Endodermal cell (in vitro differentiated cells): ENCODE measurements around the gene SLAMF1. TPM values are rescaled to one million over a fixed set of nuclear protein-coding genes. Genes with fewer than 3 reads are reported as not detected.

ENCODE experiments used
- DNase-seq: peaks from one replicate; pipeline ENCODE4 v3.0.0-alpha.2; 2017
- H3K27ac ChIP-seq: 2 replicates; pipeline ENCODE4 v1.5.1; 2013; ENCODE audit warnings: mild to moderate bottlenecking, low read depth, low read length, moderate library complexity
- H3K27me3 ChIP-seq: 2 replicates; pipeline ENCODE4 v1.6.1; 2013; ENCODE audit warnings: mild to moderate bottlenecking, low read length, moderate library complexity; ENCODE audit not compliant: insufficient read depth, control insufficient read depth, poor library complexity, severe bottlenecking
- H3K36me3 ChIP-seq: 2 replicates; pipeline ENCODE4 v1.7.0; 2013; ENCODE audit warnings: mild to moderate bottlenecking, low read length, moderate library complexity; ENCODE audit not compliant: control insufficient read depth, insufficient read depth
- H3K4me1 ChIP-seq: one replicate; pipeline ENCODE4 v1.7.0; 2013; ENCODE audit warnings: low read length; ENCODE audit not compliant: control insufficient read depth, insufficient read depth
- H3K4me3 ChIP-seq: 2 replicates; pipeline ENCODE4 v1.5.1; 2013; ENCODE audit warnings: mild to moderate bottlenecking, low read length, moderate library complexity
- H3K9ac ChIP-seq: 2 replicates; pipeline ENCODE4 v1.6.1; 2013; ENCODE audit warnings: mild to moderate bottlenecking, low read length, moderate library complexity; ENCODE audit not compliant: poor library complexity, severe bottlenecking; ENCODE audit errors: extremely low read depth
- H3K9me3 ChIP-seq: 2 replicates; pipeline ENCODE4 v1.6.1; 2013; ENCODE audit warnings: mild to moderate bottlenecking, low read length, moderate library complexity; ENCODE audit not compliant: control insufficient read depth
- H3K27ac Mint-ChIP-seq: 2 replicates; pipeline ENCODE4 v1.8.0; 2020; ENCODE audit warnings: mixed read lengths
- H3K27me3 Mint-ChIP-seq: 2 replicates; pipeline ENCODE4 v1.8.0; 2021; ENCODE audit warnings: mild to moderate bottlenecking, mixed read lengths; ENCODE audit not compliant: insufficient read depth
- H3K36me3 Mint-ChIP-seq: 2 replicates; pipeline ENCODE4 v1.8.0; 2020; ENCODE audit warnings: low read depth, mixed read lengths
- H3K4me1 Mint-ChIP-seq: 2 replicates; pipeline ENCODE4 v1.8.0; 2020; ENCODE audit warnings: mixed read lengths
- H3K4me3 Mint-ChIP-seq: 2 replicates; pipeline ENCODE4 v1.8.0; 2020; ENCODE audit warnings: mild to moderate bottlenecking, moderate library complexity, mixed read lengths
- H3K9me3 Mint-ChIP-seq: 2 replicates; pipeline ENCODE4 v1.8.0; 2020; ENCODE audit warnings: mild to moderate bottlenecking, mixed read lengths
- CTCF ChIP-seq: fragments of 200-600 bp; sonication (generic); conservative IDR thresholded peaks from 2 replicates; pipeline ENCODE4 v1.5.0; 2021; ENCODE audit warnings: antibody characterized with exemption, mild to moderate bottlenecking
- WGBS, 2 experiments: methylation state at CpG; one replicate each; pipeline versions ENCODE4 v1.1.5 to v1.1.7; 2013; ENCODE audit warnings: missing lambda C conversion rate in 2 of 2, mixed read lengths in 1 of 2; ENCODE audit not compliant: insufficient coverage in 1 of 2, insufficient read length in 1 of 2; 5-methylcytosine and 5-hydroxymethylcytosine counted together
- total RNA-seq, 2 donors: library from RNA; stranded (reverse); fragmentation: NEBNext Ultra II Directional in 1 of 2; extraction: Animal tissue kit (Norgen Biotek cat#: 25700) in 1 of 2; gene quantifications; 2 replicates in 1 of 2; 3 replicates in 1 of 2; pipeline ENCODE4 v1.2.1, GENCODE V29; 2021

SLAMF1 gene
- total RNA-seq, 2 donors from 2014 or later, result not detected

DNA sequence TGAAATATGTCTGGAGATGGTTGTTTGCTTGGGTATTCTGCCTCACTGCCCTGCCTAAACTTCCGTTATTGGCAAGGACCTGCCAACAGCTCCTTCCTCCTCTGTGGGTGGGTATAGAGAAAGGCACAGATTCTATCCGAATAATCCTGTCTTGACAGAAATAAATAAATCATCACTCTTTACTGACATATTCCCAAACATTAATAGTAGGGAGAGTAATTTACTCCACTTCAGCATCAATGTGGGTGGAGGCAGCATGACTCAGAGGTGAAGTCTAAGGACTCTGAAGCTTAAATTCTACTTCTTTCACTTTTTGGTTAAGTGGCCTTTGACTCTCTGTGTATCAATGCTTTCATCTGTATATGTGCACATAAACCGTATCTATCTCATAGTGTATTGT lies 70.5 kb downstream of the SLAMF1 start:
- H3K27me3 ChIP-seq, result no peaks in the 10 kb centered on the region
- no peak overlapping the region for H3K4me3 ChIP-seq
- no peaks in the 10 kb centered on the region for H3K4me1 Mint-ChIP-seq
- H3K36me3 Mint-ChIP-seq, result no peaks in the 10 kb centered on the region
- no peaks in the 10 kb centered on the region for H3K9me3 Mint-ChIP-seq
- H3K9me3 ChIP-seq, result no peaks in the 10 kb centered on the region
- H3K4me1 ChIP-seq, result no peaks in the 10 kb centered on the region
- no peak overlapping the region for H3K27ac Mint-ChIP-seq
- H3K27me3 Mint-ChIP-seq, result peaks cover 2% of the 10 kb centered on the region
- H3K4me3 Mint-ChIP-seq, result no peak overlapping the region
- WGBS, 2 experiments, result 86 to 88% methylated on average over 1 to 2 of the region's 3 CpGs
- H3K27ac ChIP-seq, result no peak overlapping the region
- DNase-seq, result no peak
- no peaks in the 10 kb centered on the region for H3K36me3 ChIP-seq
- no peak overlapping the region for H3K9ac ChIP-seq
- TF ChIP-seq CTCF, result no peak

DNA sequence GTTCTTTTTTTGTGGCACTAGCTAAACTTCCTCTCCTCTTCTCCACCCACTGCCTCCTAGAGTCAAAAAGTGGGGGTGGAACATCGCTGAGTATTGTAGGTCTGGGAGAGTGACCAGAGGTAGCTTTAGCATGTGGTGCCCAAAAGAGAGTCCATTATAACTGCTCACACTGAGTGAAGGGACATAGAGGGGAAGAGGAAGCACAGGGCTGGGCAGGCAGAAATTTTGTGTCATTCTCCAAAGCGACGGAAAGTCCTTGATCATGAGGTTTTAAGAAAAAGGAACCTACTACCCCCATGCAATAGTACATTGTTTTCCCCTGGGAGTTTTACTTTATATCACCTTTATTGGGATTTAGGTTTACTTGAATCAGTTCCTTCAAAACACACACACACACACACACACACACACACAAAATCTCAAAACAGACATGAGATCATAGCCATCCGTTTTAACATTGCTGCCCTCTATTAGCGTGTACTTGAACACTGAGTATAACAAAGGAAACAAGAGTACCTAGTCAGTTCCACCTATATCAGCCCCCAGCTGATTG lies 71.7 kb downstream of the SLAMF1 start:
- Histone ChIP-seq H3K9me3 (no peaks in the 10 kb centered on the region), H3K4me1 (no peaks in the 10 kb centered on the region), H3K4me3 (no peak overlapping the region), H3K27ac (no peak overlapping the region), H3K36me3 (no peaks in the 10 kb centered on the region), H3K27me3 (no peaks in the 10 kb centered on the region), H3K9ac (no peak overlapping the region)
- WGBS, 2 experiments, result 89 to 100% methylated on average over 3 to 5 of the region's 5 CpGs
- Mint-ChIP-seq H3K9me3 (no peaks in the 10 kb centered on the region), H3K27ac (no peak overlapping the region), H3K4me1 (no peaks in the 10 kb centered on the region), H3K27me3 (peaks cover 2% of the 10 kb centered on the region), H3K36me3 (no peaks in the 10 kb centered on the region), H3K4me3 (no peak overlapping the region)
- DNase-seq, result no peak
- TF ChIP-seq CTCF, result no peak

DNA sequence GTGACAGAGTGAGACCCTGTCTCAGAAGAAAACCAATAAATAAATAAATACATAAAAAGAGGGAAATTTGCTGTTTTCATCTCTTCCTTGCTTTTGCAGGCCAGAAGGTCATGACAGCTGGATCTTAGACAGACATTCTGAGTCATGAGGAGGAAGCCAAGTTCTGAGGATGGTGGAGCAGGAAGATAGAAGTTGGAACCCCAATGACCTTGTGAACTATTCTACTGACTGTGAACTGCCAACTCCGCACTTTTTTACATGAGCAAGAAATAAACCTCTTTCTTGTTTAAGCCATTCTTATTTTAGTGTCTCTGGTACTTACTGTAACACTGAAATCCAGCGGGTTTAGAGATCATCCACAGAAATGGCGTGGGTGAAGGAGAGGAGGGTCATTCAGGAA lies 76.0 kb downstream of the SLAMF1 start:
- H3K27ac ChIP-seq, result no peak overlapping the region
- no peaks in the 10 kb centered on the region for H3K9me3 Mint-ChIP-seq
- no peak for TF ChIP-seq CTCF
- H3K36me3 Mint-ChIP-seq, result no peaks in the 10 kb centered on the region
- no peak overlapping the region for H3K4me3 Mint-ChIP-seq
- H3K4me1 Mint-ChIP-seq, result peaks cover 14% of the 10 kb centered on the region
- WGBS, 2 experiments, result 92 to 93% methylated on average over 3 of the region's 3 CpGs
- peaks cover 7% of the 10 kb centered on the region for H3K4me1 ChIP-seq
- no peaks in the 10 kb centered on the region for H3K9me3 ChIP-seq
- H3K4me3 ChIP-seq, result no peak overlapping the region
- H3K36me3 ChIP-seq, result no peaks in the 10 kb centered on the region
- no peaks in the 10 kb centered on the region for H3K27me3 ChIP-seq
- H3K27me3 Mint-ChIP-seq, result peaks cover 2% of the 10 kb centered on the region
- no peak overlapping the region for H3K9ac ChIP-seq
- no peak for DNase-seq
- H3K27ac Mint-ChIP-seq, result no peak overlapping the region
